GM13977 (cell line): Measurements from ENCODE around the gene HCAR2.

ENCODE experiments used
- DNase-seq: peaks from one replicate; pipeline ENCODE4 v3.0.0; 2012; ENCODE audit warnings: low spot score
- in situ Hi-C: fragments of 300-500 bp; cut with MboI; formaldehyde crosslinking; loops from one replicate; pipeline ENCODE4 v1.12.0; 2022; ENCODE audit warnings: low sequenced_read_pairs, low pct_unique_long_range_greater_than_20kb, mixed read lengths, inconsistent platforms; ENCODE audit not compliant: unreplicated experiment
- TF ChIP-seq, protein P1 (sequence below): IDR thresholded peaks from 2 replicates; pipeline ENCODE4 v1.5.1; 2012; ENCODE audit warnings: mild to moderate bottlenecking, control low read depth; ENCODE audit not compliant: insufficient read depth; ENCODE audit errors: extremely low read depth, missing control alignments

HCAR2 gene

DNA sequence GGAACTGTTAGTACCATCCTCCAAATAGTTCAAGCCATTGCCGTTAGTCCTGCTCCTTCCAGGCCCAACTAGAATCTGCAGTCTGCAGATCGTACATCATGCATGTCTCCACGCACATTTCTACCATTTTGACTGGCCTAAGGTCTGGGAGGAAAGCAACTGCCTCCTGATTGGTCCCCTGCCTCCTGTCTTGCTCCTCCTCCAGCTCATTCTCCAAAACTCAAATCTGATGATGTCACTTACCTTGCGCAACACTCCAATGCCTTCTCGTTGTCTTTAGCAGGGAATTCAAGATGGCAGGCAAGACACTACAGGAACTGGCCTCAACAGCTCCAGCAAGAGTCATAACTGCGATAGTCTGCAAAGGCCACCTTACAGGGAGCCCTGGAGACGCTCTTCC, 37.2 kb upstream of the HCAR2 start:
- no peak for DNase-seq
- in situ Hi-C loops, result no loop called here
- TF ChIP-seq, protein P1, sequence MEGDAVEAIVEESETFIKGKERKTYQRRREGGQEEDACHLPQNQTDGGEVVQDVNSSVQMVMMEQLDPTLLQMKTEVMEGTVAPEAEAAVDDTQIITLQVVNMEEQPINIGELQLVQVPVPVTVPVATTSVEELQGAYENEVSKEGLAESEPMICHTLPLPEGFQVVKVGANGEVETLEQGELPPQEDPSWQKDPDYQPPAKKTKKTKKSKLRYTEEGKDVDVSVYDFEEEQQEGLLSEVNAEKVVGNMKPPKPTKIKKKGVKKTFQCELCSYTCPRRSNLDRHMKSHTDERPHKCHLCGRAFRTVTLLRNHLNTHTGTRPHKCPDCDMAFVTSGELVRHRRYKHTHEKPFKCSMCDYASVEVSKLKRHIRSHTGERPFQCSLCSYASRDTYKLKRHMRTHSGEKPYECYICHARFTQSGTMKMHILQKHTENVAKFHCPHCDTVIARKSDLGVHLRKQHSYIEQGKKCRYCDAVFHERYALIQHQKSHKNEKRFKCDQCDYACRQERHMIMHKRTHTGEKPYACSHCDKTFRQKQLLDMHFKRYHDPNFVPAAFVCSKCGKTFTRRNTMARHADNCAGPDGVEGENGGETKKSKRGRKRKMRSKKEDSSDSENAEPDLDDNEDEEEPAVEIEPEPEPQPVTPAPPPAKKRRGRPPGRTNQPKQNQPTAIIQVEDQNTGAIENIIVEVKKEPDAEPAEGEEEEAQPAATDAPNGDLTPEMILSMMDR, result no peak

DNA sequence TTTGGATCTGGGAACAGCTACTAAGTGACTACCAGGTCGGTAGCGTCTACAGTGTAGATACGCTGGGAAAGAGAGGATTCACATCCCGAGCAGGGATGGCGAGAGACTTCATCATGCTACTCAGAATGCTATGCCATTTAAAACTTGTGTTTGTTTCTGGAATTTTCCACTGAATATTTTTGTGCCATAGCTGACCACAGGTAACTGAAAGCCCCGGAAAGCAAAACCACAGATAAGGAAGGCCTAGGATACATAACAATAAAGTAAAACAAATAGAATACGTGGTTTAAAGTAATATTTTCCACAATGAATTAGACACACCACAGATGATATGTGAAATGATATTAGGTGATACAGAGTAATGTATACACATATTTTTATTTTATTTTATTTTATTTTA, 35.4 kb upstream of the HCAR2 start:
- DNase-seq, result no peak
- in situ Hi-C loops, result no loop called here
- TF ChIP-seq, protein P1, result no peak

DNA sequence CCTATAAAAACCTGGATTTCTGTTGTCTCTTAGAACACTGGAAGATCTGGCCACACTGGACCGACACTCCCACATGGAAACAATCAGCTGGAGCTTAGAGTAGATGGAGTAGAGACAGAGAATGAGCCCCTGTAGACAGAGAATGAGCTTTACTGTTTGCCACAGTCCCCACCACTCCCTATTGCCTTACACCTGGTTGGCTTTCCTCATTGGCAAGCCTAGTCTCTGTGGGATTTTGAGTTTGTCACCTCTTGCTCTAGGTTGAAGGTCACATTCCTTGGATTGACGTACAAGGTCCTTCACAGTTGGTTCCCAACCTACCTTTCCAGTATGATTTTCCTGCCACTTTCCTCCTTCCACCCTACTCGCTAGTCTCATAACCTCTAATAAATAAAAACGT, 29.5 kb upstream of the HCAR2 start:
- TF ChIP-seq, protein P1, result no peak
- DNase-seq, result no peak
- in situ Hi-C loops, result no loop called here

DNA sequence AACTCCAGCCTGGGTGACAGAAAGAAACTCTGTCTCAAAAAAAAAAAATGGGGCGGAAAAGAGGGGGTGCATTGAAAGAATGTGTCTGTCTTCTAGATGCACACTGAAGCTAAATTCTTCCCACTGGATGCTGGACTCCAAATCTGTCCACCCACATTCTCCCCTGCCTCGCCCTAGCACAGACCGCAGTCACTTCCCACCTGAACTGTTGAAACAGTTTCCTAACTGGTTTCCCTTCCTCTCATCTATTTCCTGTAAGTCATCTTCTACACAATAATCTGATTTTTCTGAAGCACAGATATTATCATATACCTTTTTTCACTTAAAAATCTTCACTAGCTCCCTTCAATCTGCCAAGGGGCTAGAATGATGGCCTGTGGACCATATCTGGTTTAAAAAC, 29.0 kb upstream of the HCAR2 start:
- DNase-seq, result no peak
- TF ChIP-seq, protein P1, result no peak
- in situ Hi-C loops, result no loop called here

DNA sequence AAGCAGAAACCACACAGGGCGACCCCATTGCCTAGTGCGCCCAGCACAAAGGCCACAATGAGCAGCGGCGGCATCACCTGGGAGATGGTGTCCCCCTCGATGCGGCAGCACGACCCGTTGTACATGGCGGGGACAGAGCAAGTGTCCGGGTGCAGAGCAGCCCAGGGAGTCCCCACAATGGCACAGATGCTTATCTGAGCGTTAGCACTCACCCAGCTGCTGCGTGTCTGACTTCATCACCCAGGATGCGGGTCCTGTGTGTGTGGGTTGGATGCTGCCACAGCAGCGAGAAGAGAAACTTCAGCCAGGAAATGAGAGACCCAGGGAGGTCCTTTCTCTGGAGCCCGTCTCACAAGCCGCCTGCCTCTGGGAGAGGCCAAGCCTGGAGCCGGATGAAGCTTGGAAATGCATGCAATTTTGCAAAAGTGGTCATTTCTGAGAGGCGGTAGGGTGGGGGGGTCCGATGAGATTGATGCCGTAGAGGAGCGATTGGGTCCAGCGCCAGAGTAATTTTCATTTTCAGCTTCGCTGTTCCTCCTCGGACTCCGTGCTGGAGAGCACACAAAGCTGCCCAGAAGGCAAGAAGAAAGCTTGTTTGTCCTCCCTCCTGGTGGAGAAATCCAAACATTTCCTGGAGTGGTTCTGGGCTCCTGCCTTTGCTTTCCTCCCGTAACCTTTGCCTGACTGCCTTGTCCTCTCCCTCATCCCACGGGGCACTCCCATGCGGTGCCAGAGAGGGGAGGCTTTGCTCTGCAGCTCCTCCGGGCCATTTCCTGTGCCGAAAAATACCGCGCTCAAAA, 27.3 kb upstream of the HCAR2 start, which contains the start of gene HCAR1:
Gene HCAR1 (minus strand): TSS at position 630 of the 800 bp plus-strand sequence. CDS start 505 bp downstream, at position 125.
- in situ Hi-C loops, result no loop called here
- TF ChIP-seq, protein P1, result no peak
- no peak for DNase-seq

DNA sequence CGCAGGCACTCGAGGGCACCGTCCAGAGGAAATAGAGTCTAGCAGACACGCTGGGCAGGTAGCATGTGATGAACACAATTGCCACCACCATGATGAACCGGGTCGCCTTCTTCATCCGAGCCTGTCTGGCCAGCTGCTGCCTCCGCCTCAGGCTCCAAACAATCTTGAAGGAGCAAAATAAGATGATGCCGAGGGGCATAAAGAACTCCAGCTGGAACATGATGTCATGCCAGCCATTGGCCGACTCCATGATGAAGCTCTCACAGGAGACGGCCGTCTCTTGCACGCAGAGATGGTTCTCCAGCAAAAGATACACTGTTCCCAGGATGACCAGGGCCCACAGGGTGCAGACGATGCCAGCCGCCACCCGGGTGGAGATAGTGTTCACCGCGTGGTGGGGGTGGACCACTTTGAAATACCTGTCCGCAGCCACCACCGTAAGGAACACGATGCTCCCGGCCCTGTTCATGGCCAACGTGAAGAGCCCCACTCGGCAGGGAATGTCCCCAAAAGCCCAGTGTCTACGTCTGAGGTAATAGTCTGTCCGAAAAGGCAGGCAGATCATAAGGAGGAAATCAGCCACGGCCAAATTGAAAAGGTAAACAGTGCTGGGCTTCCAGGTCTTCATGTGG, 26.5 kb upstream of the HCAR2 start:
- TF ChIP-seq, protein P1, result no peak
- in situ Hi-C loops, result no loop called here
- no peak for DNase-seq
